ENCODE data around the gene PIK3C2G. TPM values are rescaled to one million over a fixed set of nuclear protein-coding genes. Genes with fewer than 3 reads are reported as not detected.

Gene PIK3C2G
- total and polyA plus RNA-seq, 2 of the 4 experiments (the other 2 are of a cell fraction), result not detected

DNA sequence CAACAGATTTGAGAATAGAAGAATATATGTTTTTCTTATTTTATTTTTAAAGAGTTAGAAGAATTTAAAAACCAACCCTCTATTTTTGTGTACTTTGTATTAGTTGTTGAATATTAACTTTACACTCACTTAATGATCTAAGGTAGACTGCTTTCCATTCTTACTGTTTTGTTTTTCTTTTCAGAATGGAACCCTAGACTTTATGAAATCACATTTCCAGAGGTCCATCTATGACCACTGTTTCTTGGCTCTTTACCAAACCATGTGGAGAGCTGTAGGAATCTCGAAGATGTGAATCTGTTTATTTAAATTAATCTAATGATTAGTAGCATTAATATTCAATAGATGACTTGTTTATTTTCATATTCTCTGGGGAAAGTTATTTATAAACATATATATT lies 7.2 kb upstream of the PIK3C2G start:
- Histone ChIP-seq H3K9me1 (ENCODE audit: insufficient read depth, low read length) (no peaks in the 10 kb centered on the region), H4K5ac (ENCODE audit: low read depth, low read length) (no peak overlapping the region), H3K79me1 (ENCODE audit: low read depth in 1 of 2, low read length in 2 of 2) (no peaks in the 10 kb centered on the region), H2BK5ac (ENCODE audit: low read depth, low read length, poor library complexity, severe bottlenecking) (no peak overlapping the region), H3K9me3 (ENCODE audit: control insufficient read depth, insufficient read depth, low read length) (no peaks in the 10 kb centered on the region), H3K4ac (ENCODE audit: low read depth, low read length) (no peak overlapping the region), H4K20me1 (ENCODE audit: insufficient read depth, low read length) (no peaks in the 10 kb centered on the region), H3K9ac (ENCODE audit: low read depth, low read length) (no peak overlapping the region), H3K27me3 (ENCODE audit: control insufficient read depth, insufficient read depth, low read length) (no peaks in the 10 kb centered on the region), H3K56ac (ENCODE audit: extremely low read depth, insufficient read depth, low read length) (no peak overlapping the region), H2BK15ac (ENCODE audit: low read depth, low read length) (no peak overlapping the region), H3K4me1 (ENCODE audit: control insufficient read depth, insufficient read depth, low read length) (no peaks in the 10 kb centered on the region), H3K18ac (ENCODE audit: low read depth, low read length) (no peak overlapping the region), H3K27ac (ENCODE audit: insufficient read depth, low read length) (no peak overlapping the region), H3K23ac (ENCODE audit: low read depth, low read length) (no peak overlapping the region), H4K91ac (ENCODE audit: insufficient read depth, low read depth, low read length) (no peak overlapping the region), H2BK20ac (ENCODE audit: low read depth, low read length) (no peak overlapping the region), H3K36me3 (ENCODE audit: control insufficient read depth, insufficient read depth, low read length) (no peaks in the 10 kb centered on the region), H2AK5ac (ENCODE audit: low read depth, low read length) (no peak overlapping the region), H3K14ac (replicated peaks; ENCODE audit: low read depth, low read length) (no peak overlapping the region), H3K4me3 (ENCODE audit: insufficient read depth, low read depth, low read length) (no peak overlapping the region), H4K8ac (ENCODE audit: low read depth in 2 of 2, low read length in 2 of 2) (no peak overlapping the region), H2AK9ac (replicated peaks; ENCODE audit: low read depth, low read length, poor library complexity) (no peak overlapping the region), H3K4me2 (ENCODE audit: low read depth, low read length) (no peak overlapping the region), H2BK120ac (ENCODE audit: low read depth, low read length) (no peak overlapping the region), H2AFZ (replicated peaks; ENCODE audit: low read length, poor library complexity) (no peak overlapping the region)
- CTCF ChIA-PET, result no interaction called here
- DNase-seq (no peak), ATAC-seq (ENCODE audit: low read depth) (no peak)
- dilution Hi-C loops (cut with HindIII; ENCODE audit: low sequenced_read_pairs, unreplicated experiment) (no loop called here), in situ Hi-C loops (cut with MboI; ENCODE audit: low sequenced_read_pairs) (loop anchor here (10.0 kb wide), 1 partner anchor 931 kb away; no protein-coding TSS in a partner anchor), intact Hi-C loops (cut with micrococcal nuclease) (loop anchor here (5.0 to 10.0 kb wide), 2 partner anchors 178 to 1031 kb away; no protein-coding TSS in a partner anchor)
- BruUV-seq (replicated peaks), result no TSS peak
- TF ChIP-seq BHLHE40 (IDR thresholded peaks at IDR 0.05; ENCODE audit: low read depth, low read length), result no peak
- TF ChIP-seq, protein P1, sequence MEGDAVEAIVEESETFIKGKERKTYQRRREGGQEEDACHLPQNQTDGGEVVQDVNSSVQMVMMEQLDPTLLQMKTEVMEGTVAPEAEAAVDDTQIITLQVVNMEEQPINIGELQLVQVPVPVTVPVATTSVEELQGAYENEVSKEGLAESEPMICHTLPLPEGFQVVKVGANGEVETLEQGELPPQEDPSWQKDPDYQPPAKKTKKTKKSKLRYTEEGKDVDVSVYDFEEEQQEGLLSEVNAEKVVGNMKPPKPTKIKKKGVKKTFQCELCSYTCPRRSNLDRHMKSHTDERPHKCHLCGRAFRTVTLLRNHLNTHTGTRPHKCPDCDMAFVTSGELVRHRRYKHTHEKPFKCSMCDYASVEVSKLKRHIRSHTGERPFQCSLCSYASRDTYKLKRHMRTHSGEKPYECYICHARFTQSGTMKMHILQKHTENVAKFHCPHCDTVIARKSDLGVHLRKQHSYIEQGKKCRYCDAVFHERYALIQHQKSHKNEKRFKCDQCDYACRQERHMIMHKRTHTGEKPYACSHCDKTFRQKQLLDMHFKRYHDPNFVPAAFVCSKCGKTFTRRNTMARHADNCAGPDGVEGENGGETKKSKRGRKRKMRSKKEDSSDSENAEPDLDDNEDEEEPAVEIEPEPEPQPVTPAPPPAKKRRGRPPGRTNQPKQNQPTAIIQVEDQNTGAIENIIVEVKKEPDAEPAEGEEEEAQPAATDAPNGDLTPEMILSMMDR (conservative IDR thresholded peaks at IDR 0.05; ENCODE audit: low read depth, low read length), result no peak
- no peak for TF ChIP-seq MXI1 (IDR thresholded peaks at IDR 0.05; ENCODE audit: borderline replicate concordance, low read depth, low read length)
- TF ChIP-seq, protein P2, sequence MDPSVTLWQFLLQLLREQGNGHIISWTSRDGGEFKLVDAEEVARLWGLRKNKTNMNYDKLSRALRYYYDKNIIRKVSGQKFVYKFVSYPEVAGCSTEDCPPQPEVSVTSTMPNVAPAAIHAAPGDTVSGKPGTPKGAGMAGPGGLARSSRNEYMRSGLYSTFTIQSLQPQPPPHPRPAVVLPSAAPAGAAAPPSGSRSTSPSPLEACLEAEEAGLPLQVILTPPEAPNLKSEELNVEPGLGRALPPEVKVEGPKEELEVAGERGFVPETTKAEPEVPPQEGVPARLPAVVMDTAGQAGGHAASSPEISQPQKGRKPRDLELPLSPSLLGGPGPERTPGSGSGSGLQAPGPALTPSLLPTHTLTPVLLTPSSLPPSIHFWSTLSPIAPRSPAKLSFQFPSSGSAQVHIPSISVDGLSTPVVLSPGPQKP (IDR thresholded peaks at IDR 0.05; ENCODE audit: borderline replicate concordance, low read depth, low read length), result no peak
- TF ChIP-seq FOS (IDR thresholded peaks at IDR 0.05; ENCODE audit: low read depth, low read length), result no peak
- TF ChIP-seq, protein P3, sequence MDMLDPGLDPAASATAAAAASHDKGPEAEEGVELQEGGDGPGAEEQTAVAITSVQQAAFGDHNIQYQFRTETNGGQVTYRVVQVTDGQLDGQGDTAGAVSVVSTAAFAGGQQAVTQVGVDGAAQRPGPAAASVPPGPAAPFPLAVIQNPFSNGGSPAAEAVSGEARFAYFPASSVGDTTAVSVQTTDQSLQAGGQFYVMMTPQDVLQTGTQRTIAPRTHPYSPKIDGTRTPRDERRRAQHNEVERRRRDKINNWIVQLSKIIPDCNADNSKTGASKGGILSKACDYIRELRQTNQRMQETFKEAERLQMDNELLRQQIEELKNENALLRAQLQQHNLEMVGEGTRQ (IDR thresholded peaks at IDR 0.05; ENCODE audit: low read depth, low read length), result no peak
- TF ChIP-seq RCOR1 (IDR thresholded peaks at IDR 0.05; ENCODE audit: insufficient replicate concordance, low read length), result no peak
- TF ChIP-seq POLR2A (IDR thresholded peaks at IDR 0.05; ENCODE audit: low read depth, low read length), result no peak
- TF ChIP-seq NFE2L2 (IDR thresholded peaks at IDR 0.05; ENCODE audit: low read depth, low read length), result no peak
- TF ChIP-seq CHD1 (IDR thresholded peaks at IDR 0.05; ENCODE audit: low read depth, low read length), result no peak
- no peak for TF ChIP-seq RAD21 (IDR thresholded peaks at IDR 0.05; ENCODE audit: low read length)
- no peak for TF ChIP-seq RFX5 (IDR thresholded peaks at IDR 0.05; ENCODE audit: low read depth, low read length)
- WGBS, 2 experiments (ENCODE audit: extremely low coverage in 2 of 2, insufficient read length in 1 of 2), result no CpG with 5 or more reads among the region's 1 CpG
- POLR2A ChIA-PET (ENCODE audit: unreplicated experiment), result no interaction called here

Measured in IMR-90 (cell line).